A172 (cell line): ENCODE results near the gene FNDC4. TPM values are rescaled to one million over a fixed set of nuclear protein-coding genes. Genes with fewer than 3 reads are reported as not detected.
"Not testable (repeated sequence)": the region's sequence is repeated elsewhere in the genome, so short reads cannot be mapped to it uniquely, and the experiment has no call there.

Experiments
- DNase-seq: peaks from one replicate; pipeline ENCODE4 v3.0.0-alpha.2; 2015; ENCODE audit warnings: low spot score
- total RNA-seq: library from RNA; depleted of rRNA; stranded (reverse); fragments of >200 nt; shearing (Covaris generic); gene quantifications from 2 replicates; pipeline ENCODE4 v1.2.3, GENCODE V29; 2014; rRNA removed

FNDC4 gene
- 8.2 and 13.4 TPM in 2 replicates for total RNA-seq

- DNase-seq = no peak
These were observed at the start of gene FNDC4 for GRCh38 chr2:27494944-27495554. TSS of gene FNDC4 (minus strand) at chr2:27495200. CDS start at chr2:27494679, 521 bp downstream.

GRCh38 chr2:27544143-27544821 lies 49.3 kb upstream of the FNDC4 start:
- DNase-seq = no peak

DNA sequence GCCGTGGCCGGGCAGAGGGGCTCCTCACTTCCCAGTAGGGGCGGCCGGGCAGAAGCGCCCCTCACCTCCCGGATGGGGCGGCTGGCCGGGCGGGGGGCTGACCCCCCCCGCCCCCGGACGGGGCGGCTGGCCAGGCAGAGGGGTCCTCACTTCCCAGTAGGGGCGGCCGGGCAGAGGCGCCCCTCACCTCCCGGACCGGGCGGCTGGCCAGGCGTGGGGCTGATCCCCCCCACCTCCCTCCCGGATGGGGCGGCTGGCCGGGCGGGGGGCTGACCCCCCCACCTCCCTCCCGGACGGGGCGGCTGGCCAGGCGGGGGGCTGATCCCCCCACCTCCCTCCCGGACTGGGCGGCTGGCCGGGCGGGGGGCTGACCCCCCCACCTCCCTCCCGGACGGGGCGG lies 44.6 kb upstream of the FNDC4 start:
- not testable (repeated sequence) for DNase-seq

DNA sequence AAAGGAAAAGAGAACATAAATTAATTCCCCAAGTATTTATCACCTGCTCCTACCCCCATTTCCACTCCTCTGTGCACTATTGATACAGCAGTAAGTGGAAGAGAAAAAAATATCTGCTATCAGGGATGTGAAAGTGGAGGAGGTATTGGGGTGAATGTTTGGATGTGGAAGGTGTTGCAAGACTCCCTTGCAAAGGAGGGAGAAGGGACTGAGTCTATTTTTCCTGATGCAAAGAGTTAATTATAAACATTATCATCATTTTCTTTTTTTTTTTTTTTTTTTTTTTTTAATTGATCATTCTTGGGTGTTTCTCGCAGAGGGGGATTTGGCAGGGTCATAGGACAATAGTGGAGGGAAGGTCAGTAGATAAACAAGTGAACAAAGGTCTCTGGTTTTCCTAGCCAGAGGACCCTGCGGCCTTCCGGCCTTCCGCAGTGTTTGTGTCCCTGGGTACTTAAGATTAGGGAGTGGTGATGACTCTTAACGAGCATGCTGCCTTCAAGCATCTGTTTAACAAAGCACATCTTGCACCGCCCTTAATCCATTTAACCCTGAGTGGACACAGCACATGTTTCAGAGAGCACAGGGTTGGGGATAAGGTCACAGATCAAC lies 43.9 kb upstream of the FNDC4 start:
- not testable (repeated sequence) for DNase-seq

DNA sequence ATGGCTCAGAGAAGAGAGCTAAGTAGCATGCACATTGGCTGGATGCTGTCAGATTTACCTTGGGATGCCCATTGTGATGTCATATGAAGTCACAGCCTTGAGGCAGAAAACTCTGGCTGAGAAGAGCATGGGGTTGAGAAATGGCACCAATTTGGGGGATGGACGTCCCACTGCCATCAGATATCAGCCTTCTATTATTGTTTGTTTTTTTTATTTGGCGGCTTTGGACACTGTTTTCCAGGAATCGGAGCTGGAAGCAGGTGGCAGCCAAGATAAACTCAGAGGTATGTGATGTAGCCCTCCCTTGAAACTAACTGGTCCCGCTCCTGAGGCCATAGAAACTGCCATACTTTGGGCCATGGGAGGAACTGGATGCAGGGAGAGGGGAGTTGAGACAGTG lies 42.3 kb upstream of the FNDC4 start:
- no peak for DNase-seq

GRCh38 chr2:27531983-27532382 lies 37.0 kb upstream of the FNDC4 start:
- DNase-seq = no peak

GRCh38 chr2:27527182-27527581 lies 32.2 kb upstream of the FNDC4 start:
- DNase-seq = peak; percentile 49

DNA sequence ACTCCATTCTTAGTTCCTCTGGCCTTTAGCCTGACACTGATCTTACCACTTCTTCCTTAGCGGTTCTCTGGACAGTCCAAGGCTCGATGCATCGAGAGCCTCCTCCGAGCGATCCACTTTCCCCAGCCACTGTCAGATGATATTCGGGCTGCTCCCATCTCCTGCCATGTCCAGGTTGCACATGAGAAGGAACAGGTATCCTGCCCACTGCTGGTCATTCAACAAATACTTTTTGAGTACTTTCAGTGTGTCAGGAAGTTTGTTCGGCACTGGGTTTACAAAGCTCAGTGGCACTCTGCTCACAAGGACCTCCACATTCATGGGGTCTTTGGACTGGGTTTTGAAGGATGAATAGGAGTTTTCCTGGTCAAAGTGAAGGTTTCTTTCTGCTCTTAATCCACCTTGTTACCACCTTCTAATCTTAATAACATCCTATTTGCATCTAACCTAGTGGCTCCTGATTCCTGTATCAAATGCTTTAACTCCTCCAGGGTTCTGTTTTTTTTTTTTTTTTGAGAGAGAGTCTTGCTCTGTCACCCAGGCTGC lies 27.5 kb upstream of the FNDC4 start:
- no peak for DNase-seq

- DNase-seq = no peak
These were observed 25.3 kb upstream of the FNDC4 start for GRCh38 chr2:27520316-27520715.

- no peak for DNase-seq
These were observed 23.7 kb upstream of the FNDC4 start for GRCh38 chr2:27518782-27519113.

DNA sequence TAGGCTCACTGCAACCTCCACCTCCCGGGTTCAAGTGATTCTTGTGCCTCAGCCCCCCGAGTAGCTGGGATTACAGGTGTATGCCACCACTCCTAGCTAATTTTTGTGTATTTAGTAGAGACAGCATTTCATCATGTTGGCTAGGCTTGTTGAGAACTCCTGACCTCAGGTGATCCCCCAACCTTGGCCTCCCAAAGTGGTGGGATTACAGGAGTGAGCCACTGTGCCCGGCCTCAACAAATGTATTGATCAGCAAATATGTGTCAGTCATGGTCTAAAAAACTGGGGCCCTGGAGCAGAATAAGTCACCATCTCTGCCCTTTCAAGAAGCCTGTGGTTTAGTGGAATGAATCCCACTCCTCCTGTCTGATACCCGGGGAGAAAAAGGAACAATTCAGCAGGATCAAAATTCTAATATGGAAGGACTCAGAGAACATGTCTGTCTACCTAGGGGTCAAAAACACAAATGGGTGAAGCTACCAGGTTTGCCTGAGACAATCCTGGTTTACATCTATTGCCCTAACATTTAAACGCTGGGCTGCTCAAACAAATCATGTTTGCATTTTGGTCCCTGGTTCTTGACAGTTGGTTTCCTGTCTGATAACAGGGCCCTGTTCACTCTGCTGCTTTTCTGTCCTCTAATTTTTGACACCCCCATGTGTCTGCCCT lies 23.2 kb upstream of the FNDC4 start:
- no peak for DNase-seq

DNA sequence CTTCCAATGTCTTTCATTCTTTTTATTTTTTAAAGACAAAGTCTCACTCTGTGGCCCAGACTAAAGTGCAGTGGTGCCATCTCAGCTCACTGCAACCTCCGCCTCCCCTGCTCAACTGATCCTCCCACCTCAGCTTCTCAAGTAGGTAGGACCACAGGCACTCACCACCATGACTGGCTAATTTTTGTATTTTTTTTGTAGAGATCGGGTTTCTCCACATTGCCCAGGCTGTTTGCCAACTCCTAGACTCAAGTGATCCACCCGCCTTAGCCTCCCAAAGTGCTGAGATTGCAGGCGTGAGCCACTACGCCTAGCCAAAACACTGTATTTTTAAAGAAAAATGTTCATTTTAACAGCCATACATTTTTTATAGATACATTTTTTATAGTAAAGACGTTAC lies 14.3 kb upstream of the FNDC4 start:
- DNase-seq = no peak

GRCh38 chr2:27507293-27507692 lies 12.3 kb upstream of the FNDC4 start:
- DNase-seq = no peak

DNA sequence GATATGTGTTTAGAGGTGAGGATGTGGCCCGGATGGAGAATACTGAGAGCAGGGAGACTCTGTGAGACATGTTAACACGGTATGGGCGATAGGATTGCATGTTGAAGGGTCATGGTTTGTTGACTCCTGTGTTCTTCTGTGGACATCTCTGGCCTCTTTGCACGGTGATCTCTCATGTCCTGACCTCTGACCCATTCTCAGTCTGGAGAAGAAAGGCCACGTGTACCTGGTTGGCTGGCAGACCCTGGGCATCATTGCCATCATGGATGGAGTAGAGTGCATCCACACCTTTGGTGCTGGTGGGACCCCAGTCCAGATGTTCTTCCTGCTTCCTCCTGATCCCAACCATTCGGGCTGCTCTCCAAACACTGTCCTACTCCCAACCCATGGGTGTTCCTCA lies 11.6 kb upstream of the FNDC4 start:
- no peak for DNase-seq

DNA sequence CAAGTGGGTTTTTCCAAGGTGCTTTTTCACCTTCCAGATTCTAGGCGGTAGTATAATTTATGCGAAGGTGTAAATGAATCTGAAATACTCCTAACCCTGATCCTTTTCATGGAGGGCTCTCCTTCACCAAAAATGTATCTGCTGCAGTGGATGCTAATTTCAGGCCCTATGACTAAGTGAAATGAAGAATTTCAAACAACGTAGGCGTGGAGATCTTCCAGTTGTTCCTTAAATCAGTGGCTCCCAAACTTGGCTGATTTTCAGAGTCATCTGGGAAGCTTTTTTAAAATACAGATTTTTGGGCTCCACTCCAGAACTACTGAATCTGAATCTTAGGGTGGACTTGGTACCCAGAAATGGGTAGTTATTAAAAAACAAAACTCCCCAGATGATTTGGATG lies 7.1 kb upstream of the FNDC4 start:
- no peak for DNase-seq

DNA sequence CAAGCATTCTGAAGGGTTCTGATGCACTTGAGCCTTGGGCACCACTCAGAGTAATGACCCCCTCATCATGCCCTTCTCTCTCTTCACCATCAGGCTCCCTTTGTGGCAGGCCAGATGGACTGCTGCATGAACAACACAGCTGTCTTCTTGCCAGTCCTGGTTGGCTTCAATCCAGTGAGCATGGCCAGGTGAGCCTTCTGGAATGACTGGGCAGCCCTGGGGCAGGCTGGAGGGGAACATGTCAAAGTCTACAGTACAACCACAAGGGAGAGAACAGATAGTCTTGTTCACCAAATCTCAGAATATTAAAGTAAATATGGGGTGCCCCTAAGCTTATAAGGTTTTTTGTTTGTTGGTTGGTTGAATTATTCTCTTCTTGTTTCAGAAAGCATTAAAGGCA lies 6.0 kb upstream of the FNDC4 start:
- DNase-seq = no peak

DNA sequence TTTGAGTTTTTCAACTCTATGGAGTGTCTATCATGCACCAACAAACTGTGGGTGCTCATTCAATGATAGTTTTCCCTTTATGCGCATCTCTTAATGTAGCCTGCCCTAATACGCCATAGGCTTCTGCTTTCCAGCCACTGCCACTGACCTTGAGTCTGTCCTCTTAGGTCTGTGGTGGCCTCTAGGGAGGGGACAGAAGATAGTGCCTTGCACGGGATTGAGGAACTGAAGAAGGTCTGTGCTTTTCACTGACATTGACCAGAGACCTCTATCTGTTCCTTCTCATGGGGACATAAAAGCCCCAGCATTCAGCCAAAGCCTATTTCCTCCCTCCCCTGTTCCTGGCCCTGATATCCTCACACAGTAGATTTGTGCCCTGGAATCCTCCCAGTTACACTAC lies 4.0 kb upstream of the FNDC4 start:
- DNase-seq = no peak

DNA sequence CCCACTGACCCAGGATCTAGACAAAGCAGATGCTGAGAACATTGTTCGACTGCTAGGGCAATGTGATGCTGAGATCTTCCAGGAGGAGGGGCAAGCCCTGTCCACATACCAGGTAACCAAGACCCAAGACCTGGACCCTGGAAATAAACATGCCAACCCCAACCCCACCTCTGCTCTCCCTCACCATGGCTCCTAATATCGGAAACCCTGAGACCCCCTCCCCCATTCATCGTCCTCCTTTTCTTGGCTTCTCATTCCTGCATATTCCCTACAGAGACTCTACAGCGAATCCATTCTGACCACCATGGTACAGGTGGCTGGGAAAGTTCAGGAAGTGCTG lies 2.3 kb upstream of the FNDC4 start:
- no peak for DNase-seq

DNA sequence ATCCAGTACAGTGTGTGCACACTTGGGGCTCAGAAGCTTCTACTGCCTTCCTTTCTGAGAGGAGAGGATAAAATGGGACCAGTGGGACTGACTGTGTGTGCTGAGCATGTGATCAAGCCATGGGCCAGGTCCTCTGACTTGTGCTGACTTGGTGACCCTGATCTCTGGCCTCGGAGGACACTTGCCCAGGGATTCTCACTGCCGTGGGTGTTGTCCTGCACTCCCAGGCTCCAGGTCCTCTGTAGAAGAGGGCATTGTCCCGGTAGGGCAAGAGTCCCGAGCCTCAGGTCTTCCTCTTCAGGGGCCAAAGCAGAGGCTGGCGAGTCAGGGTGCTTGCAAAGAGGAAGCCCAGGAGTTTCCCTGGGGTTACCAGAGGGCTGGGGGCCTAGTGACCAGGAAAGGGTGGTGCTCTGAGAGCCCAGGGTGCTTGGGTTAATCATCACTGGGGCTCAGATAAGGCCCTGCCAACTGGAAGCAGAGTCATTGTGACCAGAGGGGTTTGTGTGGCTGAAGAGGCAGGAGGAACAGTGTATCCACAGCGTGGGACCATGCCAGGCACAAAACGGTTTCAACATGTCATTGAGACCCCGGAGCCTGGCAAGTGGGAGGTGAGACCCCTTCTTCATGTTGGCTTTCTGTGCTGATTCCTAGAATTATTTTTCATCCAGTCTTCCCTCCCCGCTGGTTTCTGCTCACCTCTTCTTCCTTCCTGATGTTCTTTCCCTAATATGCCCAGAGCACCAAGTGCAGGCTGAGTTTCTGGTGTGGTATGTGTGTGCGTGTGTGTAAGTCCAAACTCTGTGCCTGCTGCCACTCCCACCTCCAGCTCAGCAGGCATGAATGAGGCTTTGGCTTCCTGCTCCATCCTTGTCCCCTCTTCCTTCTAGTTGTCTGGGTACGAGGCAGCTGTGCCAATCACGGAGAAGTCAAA lies 1.6 kb upstream of the FNDC4 start, which contains the start of gene GCKR:
Gene GCKR (plus strand): TSS at position 483 of the 931 bp plus-strand sequence. CDS start 66 bp downstream, at position 549.
- DNase-seq = peak; percentile 33

DNA sequence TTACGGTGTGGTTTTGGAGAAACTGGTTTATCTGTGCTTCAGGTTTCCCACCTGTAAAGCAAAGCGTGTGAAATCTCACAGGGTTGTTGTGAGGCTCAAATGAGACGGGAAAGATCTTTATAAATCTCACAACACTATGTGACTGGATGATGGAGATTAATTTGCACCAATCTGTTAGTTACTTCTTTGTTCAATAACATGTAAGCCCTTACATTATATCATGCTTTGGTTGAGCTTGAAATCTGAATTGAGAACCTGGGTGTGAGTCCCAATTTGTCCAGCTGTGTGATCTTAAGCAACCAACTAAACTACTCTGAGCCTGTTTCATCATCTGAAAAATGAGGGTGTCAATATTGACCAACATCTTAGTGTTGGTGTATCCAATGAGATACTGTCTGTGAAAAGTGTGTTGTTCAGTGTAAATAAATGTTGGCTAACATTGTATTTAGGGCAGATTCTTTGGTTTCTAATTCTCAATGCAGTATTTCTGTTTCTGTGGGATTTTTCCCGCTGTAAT lies 898 bp upstream of the FNDC4 start:
- DNase-seq = no peak

GRCh38 chr2:27494284-27494943 lies 586 bp downstream of the FNDC4 start:
- no peak for DNase-seq
